HCT116 (cell line): ENCODE results near the gene HPX. TPM values are rescaled to one million over a fixed set of nuclear protein-coding genes. Genes with fewer than 3 reads are reported as not detected.

Source experiments
- ATAC-seq: fragments of 200-7000 bp; cut with Tn5 transposase; 2 replicates; pipeline ENCODE4 v1.9.1; 2020; ENCODE audit warnings: mild to moderate bottlenecking, moderate library complexity
- BruUV-seq: library from RNA; stranded (reverse); fragments of 400-500 nt; replicated peaks from 2 replicates; lab custom pipeline; 2021; lab: Mats Ljungman, UMichigan
- CTCF ChIA-PET: fragments of 300-600 bp; sonication (Branson Sonifier 250); formaldehyde crosslinking; loops from one replicate; lab custom pipeline; 2021; ENCODE audit warnings: antibody characterized with exemption; lab: Charles Lee
- POLR2A ChIA-PET: fragments of 300-600, 350-600 bp; sonication (Branson Sonifier 250); formaldehyde crosslinking; loops from one replicate; lab custom pipeline; 2021; ENCODE audit warnings: antibody characterized with exemption; lab: Charles Lee
- RAD21 ChIA-PET, 2 experiments: fragments of 300-600 bp; sonication (Branson Sonifier 250); formaldehyde crosslinking; loops; one replicate each; lab custom pipeline; 2023; ENCODE audit warnings: low total read pairs in 2 of 2; ENCODE audit not compliant: uncharacterized antibody in 2 of 2, unreplicated experiment in 2 of 2, low non-redundant PET in 1 of 2; lab: Charles Lee
- DNase-seq: peaks from one replicate; pipeline ENCODE4 v3.0.0-alpha.2; 2010; ENCODE audit warnings: low read depth, low spot score
- H2AFZ ChIP-seq: fragments of 200-600 bp; shearing (Covaris generic), sonication (generic); 2 replicates; pipeline ENCODE4 v1.6.1; 2017; ENCODE audit warnings: low read depth, mixed run types, mixed read lengths, antibody characterized with exemption, low read length; ENCODE audit not compliant: poor library complexity, severe bottlenecking
- H3K27ac ChIP-seq: 2 replicates; pipeline ENCODE4 v1.5.1; 2012; ENCODE audit warnings: low read depth, low read length
- H3K27me3 ChIP-seq: fragments of 200-600 bp; sonication (generic); 2 replicates; pipeline ENCODE4 v1.6.1; 2016; ENCODE audit warnings: mixed run types, low read length, mixed read lengths; ENCODE audit not compliant: insufficient read depth
- H3K36me3 ChIP-seq, 2 experiments: fragments of 200-500 bp in 1 of 2; fragments of 200-600 bp in 1 of 2; sonication (Bioruptor generic) in 1 of 2; sonication (generic) in 1 of 2; 2 replicates each; pipeline versions ENCODE4 v1.5.1 to v1.6.1; 2014 to 2016; ENCODE audit warnings: low read length in 2 of 2, inconsistent platforms in 1 of 2, mixed read lengths in 1 of 2, mixed run types in 1 of 2; ENCODE audit not compliant: insufficient read depth in 2 of 2, control insufficient read depth in 1 of 2
- H3K4me1 ChIP-seq, 2 experiments: fragments of 200-600 bp in 1 of 2; sonication (generic) in 1 of 2; 2 replicates each; pipeline versions ENCODE4 v1.5.1 to v1.6.1; 2012 to 2017; ENCODE audit warnings: low read length in 2 of 2, inconsistent platforms in 1 of 2, mild to moderate bottlenecking in 1 of 2, mixed read lengths in 1 of 2, mixed run types in 1 of 2, moderate library complexity in 1 of 2; ENCODE audit not compliant: insufficient read depth in 2 of 2, control insufficient read depth in 1 of 2
- H3K4me2 ChIP-seq: fragments of 200-600 bp; sonication (generic); 2 replicates; pipeline ENCODE4 v1.6.1; 2017; ENCODE audit warnings: mixed run types, low read length, mixed read lengths
- H3K4me3 ChIP-seq, 2 experiments: fragments of 200-600 bp in 1 of 2; sonication (generic) in 1 of 2; replicated peaks in 1 of 2; 2 replicates each; pipeline ENCODE4 v1.5.1; 2011 to 2016; ENCODE audit warnings: low read length in 2 of 2, control low read depth in 1 of 2, low read depth in 1 of 2, mild to moderate bottlenecking in 1 of 2, mixed read lengths in 1 of 2, mixed run types in 1 of 2
- H3K79me2 ChIP-seq: fragments of 200-600 bp; sonication (generic); 2 replicates; pipeline ENCODE4 v1.6.1; 2017; ENCODE audit warnings: mild to moderate bottlenecking, mixed run types, low read length, moderate library complexity, mixed read lengths; ENCODE audit not compliant: insufficient read depth
- H3K9ac ChIP-seq: fragments of 200-600 bp; sonication (generic); 2 replicates; pipeline ENCODE4 v1.6.1; 2016; ENCODE audit warnings: low read length, mixed read lengths
- H3K9me2 ChIP-seq: fragments of 200-600 bp; sonication (generic), shearing (Covaris generic); 2 replicates; pipeline ENCODE4 v1.6.1; 2017; ENCODE audit warnings: mixed run types, mild to moderate bottlenecking, moderate library complexity; ENCODE audit not compliant: insufficient read depth
- H3K9me3 ChIP-seq, 2 experiments: fragments of 200-500 bp in 1 of 2; fragments of 200-600 bp in 1 of 2; sonication (Bioruptor generic) in 1 of 2; sonication (generic) in 1 of 2; 2 replicates each; pipeline ENCODE4 v1.6.1; 2014 to 2017; ENCODE audit warnings: low read length in 2 of 2, mixed read lengths in 2 of 2, inconsistent platforms in 1 of 2, low read depth in 1 of 2, mild to moderate bottlenecking in 1 of 2, mixed run types in 1 of 2, moderate library complexity in 1 of 2; ENCODE audit not compliant: control insufficient read depth in 1 of 2, insufficient read depth in 1 of 2
- H4K20me1 ChIP-seq: fragments of 200-600 bp; sonication (generic), shearing (Covaris generic); 2 replicates; pipeline ENCODE4 v1.6.1; 2017; ENCODE audit warnings: mixed run types, mild to moderate bottlenecking, moderate library complexity; ENCODE audit not compliant: insufficient read depth
- CBX3 ChIP-seq: IDR thresholded peaks from 2 replicates; pipeline ENCODE4 v1.6.1; 2012; ENCODE audit warnings: low read depth
- ELF1 ChIP-seq: IDR thresholded peaks from 2 replicates; pipeline ENCODE4 v1.6.1; 2012; ENCODE audit warnings: low read depth, borderline replicate concordance
- EZH2phosphoT487 ChIP-seq: fragments of 200-600 bp; IDR thresholded peaks from 2 replicates; pipeline ENCODE4 v1.6.1; 2018; ENCODE audit warnings: antibody characterized with exemption, borderline replicate concordance
- JUND ChIP-seq: IDR thresholded peaks from 2 replicates; pipeline ENCODE4 v1.6.1; 2012
- POLR2A ChIP-seq: IDR thresholded peaks from 2 replicates; pipeline ENCODE4 v1.7.0; 2011; ENCODE audit warnings: borderline replicate concordance; ENCODE audit not compliant: insufficient read depth, insufficient read length; ENCODE audit errors: extremely low read depth
- RAD21 ChIP-seq: IDR thresholded peaks from 2 replicates; pipeline ENCODE4 v1.6.1; 2012; ENCODE audit warnings: low read depth, mild to moderate bottlenecking
- SIN3A ChIP-seq: IDR thresholded peaks from 2 replicates; pipeline ENCODE4 v1.6.1; 2012; ENCODE audit warnings: low read depth
- SRF ChIP-seq: IDR thresholded peaks from 2 replicates; pipeline ENCODE4 v1.6.1; 2012; ENCODE audit warnings: low read depth
- TCF7L2 ChIP-seq: IDR thresholded peaks from 2 replicates; pipeline ENCODE4 v1.7.0; 2011; ENCODE audit warnings: borderline replicate concordance, inconsistent platforms; ENCODE audit not compliant: insufficient read depth, insufficient read length; ENCODE audit errors: extremely low read depth
- intact Hi-C: fragments of 100-400 bp; cut with micrococcal nuclease; formaldehyde crosslinking; loops from 2 replicates; pipeline ENCODE4 v1.10.0; 2022
- total RNA-seq: library from RNA; stranded (reverse); gene quantifications from one replicate; pipeline ENCODE4 v1.2.1, GENCODE V29; 2021; ENCODE audit not compliant: unreplicated experiment

Gene HPX
- total RNA-seq, 1 experiment from 2014 or later: 4.6 TPM

GRCh38 chr11:6401464-6401863, 39.3 kb downstream of the HPX start:
- Histone ChIP-seq H2AFZ (no peak overlapping the region), H3K9me2 (no peaks in the 10 kb centered on the region), H3K27ac (no peak overlapping the region), H3K9me3 (no peaks in the 10 kb centered on the region), H3K27me3 (no peaks in the 10 kb centered on the region), H4K20me1 (no peaks in the 10 kb centered on the region), H3K4me1 (peaks cover 4 to 12% of the 10 kb centered on the region in 2 experiments; a peak in 3 of 4 replicates), H3K36me3 (no peaks in the 10 kb centered on the region), H3K4me2 (no peak overlapping the region), H3K9ac (no peak overlapping the region), H3K4me3 (no peak overlapping the region), H3K79me2 (no peaks in the 10 kb centered on the region)
- ChIA-PET CTCF (interaction anchor here (1.2 kb wide), 1 partner anchor 42 kb away, joined by 3 read pairs; no protein-coding TSS in a partner anchor), POLR2A (no interaction called here), RAD21 (no interaction called here)
- ATAC-seq: no peak
- DNase-seq: no peak
- BruUV-seq: no TSS peak
- TF ChIP-seq ELF1 (no peak), SIN3A (no peak), POLR2A (no peak), SRF (no peak), JUND (no peak), TCF7L2 (no peak), CBX3 (no peak), RAD21 (no peak), EZH2phosphoT487 (no peak)
- intact Hi-C loops: no loop called here

DNA sequence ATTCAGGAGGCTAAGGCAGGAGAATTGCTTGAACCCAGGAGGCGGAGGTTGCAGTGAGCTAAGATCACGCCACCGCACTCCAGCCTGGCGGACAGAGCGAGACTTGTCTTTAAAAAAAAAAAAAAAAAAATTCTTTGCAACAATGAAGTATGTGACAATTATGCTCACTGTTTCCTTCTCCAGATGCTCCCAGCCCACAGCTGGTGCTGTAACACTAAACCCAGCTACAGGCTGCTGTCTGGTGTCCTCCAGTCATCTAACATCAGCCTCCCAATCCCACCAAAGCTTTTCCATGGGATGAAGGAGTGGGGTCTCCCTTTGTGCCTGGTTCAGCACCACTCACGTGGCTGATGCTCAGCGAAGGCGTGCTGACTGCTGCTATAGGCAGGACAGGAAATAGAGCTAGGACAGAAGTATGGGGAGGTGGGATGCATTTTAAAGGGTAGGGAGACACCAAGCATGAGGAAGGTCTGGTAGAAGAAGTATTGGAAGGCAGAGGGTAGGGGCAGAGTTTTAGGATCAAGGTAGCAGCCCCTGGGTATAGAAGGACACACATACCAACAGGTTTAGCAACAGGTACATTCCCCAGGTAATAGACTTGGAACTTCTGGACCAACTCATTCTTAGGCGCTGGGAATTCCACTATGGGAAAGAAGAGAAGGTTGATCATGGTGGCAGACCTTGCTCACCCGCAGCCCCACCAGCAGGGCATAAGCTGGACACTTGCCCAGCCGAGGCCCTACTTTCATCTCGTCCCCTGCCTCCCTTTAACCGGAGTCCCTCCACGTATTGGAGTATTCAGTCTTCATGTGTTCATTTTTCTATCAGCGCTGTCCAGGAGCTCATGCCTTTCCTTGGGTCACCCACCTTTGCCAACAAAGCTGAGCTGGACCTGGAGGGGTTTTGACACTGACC, 40.1 kb downstream of the HPX start:
- CTCF ChIA-PET: interaction anchor here (1.2 kb wide), 1 partner anchor 43 kb away, joined by 3 read pairs; no protein-coding TSS in a partner anchor
- Histone ChIP-seq H3K4me1 (peaks cover 4 to 12% of the 10 kb centered on the region in 2 experiments; a peak in 3 of 4 replicates), H3K27ac (no peak overlapping the region), H3K9ac (no peak overlapping the region), H3K4me2 (no peak overlapping the region), H3K27me3 (no peaks in the 10 kb centered on the region), H3K79me2 (no peaks in the 10 kb centered on the region), H3K36me3 (no peaks in the 10 kb centered on the region), H3K9me3 (no peaks in the 10 kb centered on the region), H3K9me2 (no peaks in the 10 kb centered on the region)
- DNase-seq: no peak
- POLR2A ChIA-PET: no interaction called here
- ATAC-seq: no peak
- RAD21 ChIA-PET: no interaction called here
- BruUV-seq: no TSS peak
- TF ChIP-seq SRF: no peak
- TF ChIP-seq, all 23 proteins: peak for 0
- intact Hi-C loops: no loop called here
- no peaks in the 10 kb centered on the region for H4K20me1 ChIP-seq
- H2AFZ ChIP-seq: no peak overlapping the region
- H3K4me3 ChIP-seq: no peak overlapping the region
